Testis (tissue), 5 donors: ENCODE measurements around the gene PERM1. TPM values are rescaled to one million over a fixed set of nuclear protein-coding genes. Genes with fewer than 3 reads are reported as not detected.
"Not testable (repeated sequence)": the region's sequence is repeated elsewhere in the genome, so short reads cannot be mapped to it uniquely, and the experiment has no call there.

Experiments used
- DNase-seq: peaks from one replicate; pipeline ENCODE4 v3.0.0-alpha.2; 2019
- H3K27ac ChIP-seq, 2 donors: fragments of 200-600 bp; sonication (generic); one replicate each; pipeline ENCODE4 v1.5.1; 2019
- H3K27me3 ChIP-seq: fragments of 200-600 bp; sonication (generic); one replicate; pipeline ENCODE4 v1.5.1; 2019
- H3K36me3 ChIP-seq: fragments of 200-600 bp; sonication (generic); one replicate; pipeline ENCODE4 v1.5.1; 2017; ENCODE audit warnings: low read depth; ENCODE audit errors: missing control alignments
- H3K4me1 ChIP-seq: fragments of 200-600 bp; sonication (generic); one replicate; pipeline ENCODE4 v1.5.1; 2019
- H3K4me3 ChIP-seq, 2 donors: fragments of 200-600 bp; sonication (generic); one replicate each; pipeline ENCODE4 v1.5.1; 2017 to 2019
- H3K9me3 ChIP-seq: fragments of 200-600 bp; sonication (generic); one replicate; pipeline ENCODE4 v1.5.1; 2017
- POLR2A ChIP-seq: fragments of 450-650 bp; IDR thresholded peaks from one replicate; pipeline ENCODE4 v1.6.1; 2017; ENCODE audit warnings: antibody characterized with exemption, mild to moderate bottlenecking, moderate library complexity
- WGBS, 2 donors: methylation state at CpG; one replicate each; pipeline ENCODE4 v1.1.5; 2018; 5-methylcytosine and 5-hydroxymethylcytosine counted together
- intact Hi-C: fragments of 100-400 bp; cut with DNase I; formaldehyde crosslinking; loops from one replicate; pipeline ENCODE4 v1.15.1; 2023; ENCODE audit warnings: low total_unique reads
- long read RNA-seq, 2 donors: transcript quantifications; one replicate each; lab custom pipeline, GENCODE V29; 2026
- polyA plus RNA-seq: library from polyadenylated mRNA; stranded (reverse); fragments of 350-450 nt; fragmentation: Illumina TruSeq; extraction: RNeasy Lipid Tissue Mini Kit (QIAGEN cat#74804); gene quantifications from one replicate; pipeline ENCODE4 v1.2.3, GENCODE V29; 2014; ENCODE audit warnings: low read depth, low replicate concordance; ENCODE audit not compliant: insufficient read depth
- total RNA-seq, 2 donors: library from RNA; depleted of rRNA; stranded (reverse); fragments of >200 nt; gene quantifications; one replicate each; pipeline ENCODE4 v1.2.3, GENCODE V29; 2016
- TF ChIP-seq, protein P1 (sequence below), 3 experiments: fragments of 450-650 bp in 2 of 3; fragments of 200-600 bp in 1 of 3; sonication (generic) in 1 of 3; IDR thresholded peaks; one replicate each; pipeline ENCODE4 v1.5.1; 2016 to 2019; ENCODE audit warnings: antibody characterized with exemption in 3 of 3, mild to moderate bottlenecking in 2 of 3, moderate library complexity in 1 of 3

The PERM1 gene, protein sequence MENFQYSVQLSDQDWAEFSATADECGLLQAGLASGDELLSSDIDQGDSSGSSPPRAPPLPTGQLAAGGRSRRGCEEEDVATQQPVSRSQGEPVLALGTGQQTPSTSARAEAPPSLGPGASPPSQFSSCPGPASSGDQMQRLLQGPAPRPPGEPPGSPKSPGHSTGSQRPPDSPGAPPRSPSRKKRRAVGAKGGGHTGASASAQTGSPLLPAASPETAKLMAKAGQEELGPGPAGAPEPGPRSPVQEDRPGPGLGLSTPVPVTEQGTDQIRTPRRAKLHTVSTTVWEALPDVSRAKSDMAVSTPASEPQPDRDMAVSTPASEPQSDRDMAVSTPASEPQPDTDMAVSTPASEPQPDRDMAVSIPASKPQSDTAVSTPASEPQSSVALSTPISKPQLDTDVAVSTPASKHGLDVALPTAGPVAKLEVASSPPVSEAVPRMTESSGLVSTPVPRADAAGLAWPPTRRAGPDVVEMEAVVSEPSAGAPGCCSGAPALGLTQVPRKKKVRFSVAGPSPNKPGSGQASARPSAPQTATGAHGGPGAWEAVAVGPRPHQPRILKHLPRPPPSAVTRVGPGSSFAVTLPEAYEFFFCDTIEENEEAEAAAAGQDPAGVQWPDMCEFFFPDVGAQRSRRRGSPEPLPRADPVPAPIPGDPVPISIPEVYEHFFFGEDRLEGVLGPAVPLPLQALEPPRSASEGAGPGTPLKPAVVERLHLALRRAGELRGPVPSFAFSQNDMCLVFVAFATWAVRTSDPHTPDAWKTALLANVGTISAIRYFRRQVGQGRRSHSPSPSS
- total RNA-seq: 1 to 10 TPM; 3.2 to 4.9 TPM
- polyA plus RNA-seq: 0.65 TPM
- long read RNA-seq, donor 1: 0 reads
- long read RNA-seq, donor 2: 0 reads

GRCh38 chr1:981955-982558 lies at the start of gene PERM1:
Gene PERM1, minus strand, starts transcription at chr1:982093. Its CDS starts 1,064 bp downstream, at chr1:981029.
- H3K4me1 ChIP-seq: no peaks in the 10 kb centered on the region
- H3K36me3 ChIP-seq: no peaks in the 10 kb centered on the region
- intact Hi-C loops: no loop called here
- TF ChIP-seq POLR2A: no peak
- TF ChIP-seq, protein P1, sequence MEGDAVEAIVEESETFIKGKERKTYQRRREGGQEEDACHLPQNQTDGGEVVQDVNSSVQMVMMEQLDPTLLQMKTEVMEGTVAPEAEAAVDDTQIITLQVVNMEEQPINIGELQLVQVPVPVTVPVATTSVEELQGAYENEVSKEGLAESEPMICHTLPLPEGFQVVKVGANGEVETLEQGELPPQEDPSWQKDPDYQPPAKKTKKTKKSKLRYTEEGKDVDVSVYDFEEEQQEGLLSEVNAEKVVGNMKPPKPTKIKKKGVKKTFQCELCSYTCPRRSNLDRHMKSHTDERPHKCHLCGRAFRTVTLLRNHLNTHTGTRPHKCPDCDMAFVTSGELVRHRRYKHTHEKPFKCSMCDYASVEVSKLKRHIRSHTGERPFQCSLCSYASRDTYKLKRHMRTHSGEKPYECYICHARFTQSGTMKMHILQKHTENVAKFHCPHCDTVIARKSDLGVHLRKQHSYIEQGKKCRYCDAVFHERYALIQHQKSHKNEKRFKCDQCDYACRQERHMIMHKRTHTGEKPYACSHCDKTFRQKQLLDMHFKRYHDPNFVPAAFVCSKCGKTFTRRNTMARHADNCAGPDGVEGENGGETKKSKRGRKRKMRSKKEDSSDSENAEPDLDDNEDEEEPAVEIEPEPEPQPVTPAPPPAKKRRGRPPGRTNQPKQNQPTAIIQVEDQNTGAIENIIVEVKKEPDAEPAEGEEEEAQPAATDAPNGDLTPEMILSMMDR (IDR thresholded peaks at IDR 0.05): no peak
- no peaks in the 10 kb centered on the region for H3K9me3 ChIP-seq
- 61 to 69% methylated on average over 22 to 27 of the region's 28 CpGs for WGBS, 2 donors
- DNase-seq: no peak
- H3K27me3 ChIP-seq: no peaks in the 10 kb centered on the region
- H3K27ac ChIP-seq: no peak within 1 kb of the TSS
- H3K4me3 ChIP-seq: no peak within 1 kb of the TSS

DNA sequence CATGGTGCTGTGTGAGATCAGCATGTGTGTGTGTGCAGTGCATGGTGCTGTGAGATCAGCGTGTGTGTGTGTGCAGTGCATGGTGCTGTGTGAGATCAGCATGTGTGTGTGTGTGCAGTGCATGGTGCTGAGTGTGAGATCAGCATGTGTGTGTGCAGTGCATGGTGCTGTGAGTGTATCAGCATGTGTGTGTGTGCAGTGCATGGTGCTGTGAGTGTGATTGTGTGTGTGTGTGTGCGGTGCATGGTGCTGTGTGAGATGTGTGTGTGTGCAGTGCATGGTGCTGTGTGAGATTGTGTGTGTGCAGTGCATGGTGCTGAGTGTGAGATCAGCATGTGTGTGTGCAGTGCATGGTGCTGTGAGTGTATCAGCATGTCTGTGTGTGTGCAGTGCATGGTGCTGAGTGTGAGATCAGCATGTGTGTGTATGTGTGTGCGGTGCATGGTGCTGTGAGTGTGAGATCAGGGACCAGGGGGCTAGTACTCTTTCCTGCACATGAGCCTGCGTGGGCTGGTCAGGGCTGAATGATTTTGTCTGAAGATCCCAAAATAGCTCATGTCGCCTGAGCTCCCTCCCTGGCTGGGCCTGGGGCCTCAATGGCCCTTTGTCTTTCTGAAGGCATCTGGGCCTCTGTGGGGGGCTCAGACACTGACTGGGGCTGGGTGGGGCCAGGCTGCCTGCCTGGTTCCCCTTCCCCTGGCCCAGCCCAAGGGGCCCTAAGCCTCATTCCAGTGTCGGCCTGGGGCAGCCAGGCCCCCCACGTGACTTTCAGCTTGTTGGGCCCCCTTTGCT lies 49.2 kb upstream of the PERM1 start:
- WGBS, 2 donors: 50 to 58% methylated on average over 3 to 6 of the region's 7 CpGs

GRCh38 chr1:1027791-1028190 lies 45.9 kb upstream of the PERM1 start:
- WGBS, 2 donors: 83% methylated on average over 4 to 17 of the region's 17 CpGs
- Histone ChIP-seq H3K4me1 (peaks cover 15% of the 10 kb centered on the region), H3K36me3 (no peaks in the 10 kb centered on the region), H3K27ac (no peak overlapping the region), H3K4me3 (no peak overlapping the region), H3K9me3 (no peaks in the 10 kb centered on the region), H3K27me3 (no peaks in the 10 kb centered on the region)
- intact Hi-C loops: no loop called here
- TF ChIP-seq POLR2A: no peak
- TF ChIP-seq, protein P1 (IDR thresholded peaks at IDR 0.05): no peak
- no peak for DNase-seq

More for the DNA sequence above, 49.2 kb upstream of the PERM1 start:
- H3K4me3 ChIP-seq, intact Hi-C loops, H3K9me3 ChIP-seq, H3K27ac ChIP-seq, DNase-seq, H3K27me3 ChIP-seq, H3K36me3 ChIP-seq: not testable (repeated sequence)
- H3K4me1 ChIP-seq: peaks cover 14% of the 10 kb centered on the region

GRCh38 chr1:1026599-1027413 lies 44.9 kb upstream of the PERM1 start:
- Histone ChIP-seq H3K27me3 (no peaks in the 10 kb centered on the region), H3K9me3 (no peaks in the 10 kb centered on the region), H3K36me3 (no peaks in the 10 kb centered on the region), H3K4me1 (peaks cover 8% of the 10 kb centered on the region), H3K4me3 (no peak overlapping the region), H3K27ac (no peak overlapping the region)
- TF ChIP-seq, protein P1 (IDR thresholded peaks at IDR 0.05): no peak
- TF ChIP-seq POLR2A: no peak
- no peak for DNase-seq
- 64 to 82% methylated on average over 10 to 18 of the region's 21 CpGs for WGBS, 2 donors
- intact Hi-C loops: no loop called here
